Hepatocyte (in vitro differentiated cells): ENCODE measurements around the gene SMIM44. TPM values are rescaled to one million over a fixed set of nuclear protein-coding genes. Genes with fewer than 3 reads are reported as not detected.

ENCODE experiments used
- DNase-seq: peaks from one replicate; pipeline ENCODE4 v3.0.0-alpha.2; 2016; ENCODE audit warnings: low spot score
- H2AFZ ChIP-seq: fragments of 200-600 bp; sonication (generic); 2 replicates; pipeline ENCODE4 v1.6.0; 2016; ENCODE audit warnings: antibody characterized with exemption, mild to moderate bottlenecking
- H3K27ac ChIP-seq: fragments of 200-600 bp; sonication (generic); 2 replicates; pipeline ENCODE4 v1.5.1; 2016; ENCODE audit warnings: mild to moderate bottlenecking
- H3K27me3 ChIP-seq: fragments of 200-600 bp; sonication (generic); 2 replicates; pipeline ENCODE4 v1.6.1; 2016
- H3K36me3 ChIP-seq: fragments of 200-600 bp; sonication (generic); replicated peaks from 2 replicates; pipeline ENCODE4 v1.5.1; 2016; ENCODE audit warnings: low read depth; ENCODE audit not compliant: insufficient read depth
- H3K4me1 ChIP-seq: fragments of 200-600 bp; sonication (generic); 2 replicates; pipeline ENCODE4 v1.5.1; 2016; ENCODE audit warnings: mild to moderate bottlenecking, moderate library complexity; ENCODE audit not compliant: insufficient read depth
- H3K4me2 ChIP-seq: fragments of 200-600 bp; sonication (generic); 2 replicates; pipeline ENCODE4 v1.6.0; 2016
- H3K4me3 ChIP-seq: fragments of 200-600 bp; sonication (generic); 2 replicates; pipeline ENCODE4 v1.5.1; 2016; ENCODE audit warnings: mild to moderate bottlenecking
- H3K79me2 ChIP-seq: fragments of 200-600 bp; sonication (generic); 2 replicates; pipeline ENCODE4 v1.6.0; 2017; ENCODE audit warnings: mild to moderate bottlenecking
- H3K9me2 ChIP-seq: fragments of 200-600 bp; sonication (generic); replicated peaks from 2 replicates; pipeline ENCODE4 v1.6.0; 2017; ENCODE audit warnings: mild to moderate bottlenecking; ENCODE audit not compliant: insufficient read depth
- H3K9me3 ChIP-seq: fragments of 200-600 bp; sonication (generic); 2 replicates; pipeline ENCODE4 v1.5.1; 2016; ENCODE audit warnings: low read depth, mild to moderate bottlenecking
- H4K20me1 ChIP-seq: fragments of 200-600 bp; sonication (generic); 2 replicates; pipeline ENCODE4 v1.6.0; 2016; ENCODE audit warnings: mild to moderate bottlenecking; ENCODE audit not compliant: insufficient read depth, poor library complexity, severe bottlenecking
- EZH2 ChIP-seq: fragments of 200-600 bp; sonication (generic); IDR thresholded peaks from 2 replicates; pipeline ENCODE4 v1.6.1; 2016; ENCODE audit warnings: antibody characterized with exemption, mild to moderate bottlenecking, borderline replicate concordance
- EZH2phosphoT487 ChIP-seq: fragments of 200-600 bp; sonication (generic); IDR thresholded peaks from one replicate; pipeline ENCODE4 v1.6.1; 2018; ENCODE audit warnings: antibody characterized with exemption, mild to moderate bottlenecking, low read depth, moderate library complexity; ENCODE audit not compliant: unreplicated experiment, severe bottlenecking
- WGBS: methylation state at CpG from one replicate; pipeline ENCODE4 v1.1.6; 2016; ENCODE audit warnings: low lambda C conversion rate; ENCODE audit errors: missing lambda C conversion rate; 5-methylcytosine and 5-hydroxymethylcytosine counted together
- polyA plus RNA-seq: library from polyadenylated mRNA; unstranded; fragments of >200 nt; fragmentation: Nextera tagmentation; extraction: Ambion mirVana; gene quantifications from 2 replicates; pipeline ENCODE4 v1.2.1, GENCODE V29; 2016
- total RNA-seq: library from RNA; depleted of rRNA; stranded (reverse); fragments of >200 nt; gene quantifications from 2 replicates; pipeline ENCODE4 v1.2.3, GENCODE V29; 2014
- TF ChIP-seq, protein P1 (sequence below): fragments of 200-600 bp; sonication (generic); IDR thresholded peaks from 2 replicates; pipeline ENCODE4 v1.5.1; 2016; ENCODE audit warnings: antibody characterized with exemption, mild to moderate bottlenecking; ENCODE audit not compliant: poor library complexity

Gene SMIM44
- total and polyA plus RNA-seq, 2 experiments from 2014 or later: not detected

DNA sequence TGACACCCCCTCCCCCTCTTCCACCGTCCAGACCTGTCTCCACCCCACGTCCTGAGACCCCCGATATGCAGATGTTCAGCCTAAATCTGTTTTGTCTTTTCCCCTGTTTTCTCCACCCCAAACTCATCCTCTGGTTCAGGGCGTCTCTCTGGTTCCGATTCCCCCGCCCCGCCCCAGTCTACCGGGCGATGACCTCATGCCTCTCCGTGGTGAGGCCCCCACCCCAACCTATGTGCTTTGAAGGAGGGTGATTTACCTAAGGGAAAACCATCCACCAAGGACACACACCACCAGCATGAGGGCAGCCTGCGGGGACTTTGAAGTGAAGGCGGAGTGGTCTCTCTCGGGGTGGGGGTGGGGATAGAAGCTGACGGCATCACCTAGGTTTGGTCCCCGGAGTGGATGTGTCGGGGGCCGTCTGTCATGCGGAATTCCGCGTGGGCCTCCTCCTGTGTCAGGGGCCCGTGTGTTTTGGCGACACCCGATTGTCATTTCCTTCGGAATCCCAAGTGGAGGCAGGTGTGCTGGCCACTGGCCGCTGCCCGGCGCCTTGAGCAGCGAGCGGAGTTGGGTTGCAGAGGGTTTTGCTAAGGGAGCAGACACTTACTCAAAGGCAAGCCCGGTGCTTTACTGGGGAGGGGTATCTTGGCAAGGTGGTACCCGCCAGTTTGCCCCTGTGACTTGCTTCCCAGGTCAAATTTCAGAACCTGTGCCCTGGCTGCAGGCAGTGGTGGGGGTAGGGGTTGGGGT is 24.3 kb upstream of the SMIM44 start:
- H3K9me3 ChIP-seq: no peaks in the 10 kb centered on the region
- TF ChIP-seq EZH2 (no peak), EZH2phosphoT487 (no peak)
- TF ChIP-seq, protein P1, sequence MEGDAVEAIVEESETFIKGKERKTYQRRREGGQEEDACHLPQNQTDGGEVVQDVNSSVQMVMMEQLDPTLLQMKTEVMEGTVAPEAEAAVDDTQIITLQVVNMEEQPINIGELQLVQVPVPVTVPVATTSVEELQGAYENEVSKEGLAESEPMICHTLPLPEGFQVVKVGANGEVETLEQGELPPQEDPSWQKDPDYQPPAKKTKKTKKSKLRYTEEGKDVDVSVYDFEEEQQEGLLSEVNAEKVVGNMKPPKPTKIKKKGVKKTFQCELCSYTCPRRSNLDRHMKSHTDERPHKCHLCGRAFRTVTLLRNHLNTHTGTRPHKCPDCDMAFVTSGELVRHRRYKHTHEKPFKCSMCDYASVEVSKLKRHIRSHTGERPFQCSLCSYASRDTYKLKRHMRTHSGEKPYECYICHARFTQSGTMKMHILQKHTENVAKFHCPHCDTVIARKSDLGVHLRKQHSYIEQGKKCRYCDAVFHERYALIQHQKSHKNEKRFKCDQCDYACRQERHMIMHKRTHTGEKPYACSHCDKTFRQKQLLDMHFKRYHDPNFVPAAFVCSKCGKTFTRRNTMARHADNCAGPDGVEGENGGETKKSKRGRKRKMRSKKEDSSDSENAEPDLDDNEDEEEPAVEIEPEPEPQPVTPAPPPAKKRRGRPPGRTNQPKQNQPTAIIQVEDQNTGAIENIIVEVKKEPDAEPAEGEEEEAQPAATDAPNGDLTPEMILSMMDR: no peak
- H3K4me1 ChIP-seq: peaks cover 10% of the 10 kb centered on the region
- peak overlapping the region; percentile 85 for H3K27ac ChIP-seq
- peak overlapping the region; percentile 96 for H3K4me2 ChIP-seq
- no peaks in the 10 kb centered on the region for H3K36me3 ChIP-seq
- no peaks in the 10 kb centered on the region for H3K9me2 ChIP-seq
- H3K4me3 ChIP-seq: peak overlapping the region; percentile 94
- 15% methylated on average over 26 of the region's 31 CpGs for WGBS
- peaks cover 49% of the 10 kb centered on the region for H4K20me1 ChIP-seq
- H3K79me2 ChIP-seq: peaks cover 63% of the 10 kb centered on the region
- no peaks in the 10 kb centered on the region for H3K27me3 ChIP-seq
- DNase-seq: peak; percentile 79
- H2AFZ ChIP-seq: no peak overlapping the region

DNA sequence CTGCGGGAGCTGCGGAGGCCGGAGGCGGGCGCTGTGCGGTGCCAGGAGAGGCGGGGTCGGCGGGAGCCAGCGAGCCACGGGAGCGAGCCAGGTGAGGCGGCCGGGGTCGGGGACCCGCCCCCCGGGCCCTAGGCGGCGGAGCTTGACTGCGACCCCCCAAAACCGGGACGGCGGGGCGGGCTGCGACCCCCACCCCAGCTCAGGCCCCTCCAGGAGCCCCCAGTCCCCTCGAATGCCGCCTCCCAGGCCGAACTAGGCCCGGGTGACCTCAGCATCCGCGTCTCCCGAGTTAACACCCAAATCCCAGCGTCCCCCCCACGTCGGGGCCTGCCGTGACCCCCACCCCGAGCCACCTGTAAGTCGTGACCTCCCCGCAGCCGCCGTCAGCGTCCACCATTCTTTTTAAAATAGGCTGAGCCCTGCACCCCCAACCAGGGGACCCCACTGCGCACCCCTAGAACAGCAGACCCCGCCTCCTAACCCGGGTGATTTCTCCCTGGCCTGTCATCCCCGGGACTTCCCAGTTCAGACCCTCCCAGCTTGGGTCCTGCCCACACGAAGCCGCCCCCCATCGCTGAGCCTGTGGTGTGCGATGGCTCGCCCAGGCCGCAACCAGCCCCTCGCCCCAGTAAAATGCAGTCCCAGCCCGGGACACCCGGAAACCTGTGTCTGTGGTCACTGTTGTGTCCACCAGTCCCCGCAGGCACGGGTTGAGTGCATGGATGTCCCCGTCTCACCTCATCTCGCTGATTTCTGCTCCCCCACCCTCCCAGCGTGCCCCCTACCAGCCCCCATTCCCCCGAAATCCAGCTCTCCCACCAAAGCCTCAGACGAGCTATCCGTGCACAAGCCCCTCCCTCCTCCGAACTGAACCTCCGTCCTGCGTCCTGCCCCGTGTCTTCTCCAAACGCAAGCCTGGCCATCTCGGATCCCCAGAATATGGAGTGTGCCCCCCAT is 23.4 kb upstream of the SMIM44 start:
- Histone ChIP-seq H3K27ac (peak overlapping the region; percentile 85), H3K27me3 (no peaks in the 10 kb centered on the region), H3K9me2 (no peaks in the 10 kb centered on the region), H3K4me1 (peaks cover 10% of the 10 kb centered on the region), H3K9me3 (no peaks in the 10 kb centered on the region), H2AFZ (peak overlapping the region; percentile 27), H4K20me1 (peaks cover 41% of the 10 kb centered on the region), H3K36me3 (no peaks in the 10 kb centered on the region), H3K4me2 (peak overlapping the region; percentile 96), H3K79me2 (peaks cover 54% of the 10 kb centered on the region), H3K4me3 (peak overlapping the region; percentile 94)
- WGBS: 5% methylated on average over 19 of the region's 69 CpGs
- DNase-seq: peak; percentile 50
- TF ChIP-seq EZH2phosphoT487 (no peak), EZH2 (no peak)
- TF ChIP-seq, protein P1: no peak

DNA sequence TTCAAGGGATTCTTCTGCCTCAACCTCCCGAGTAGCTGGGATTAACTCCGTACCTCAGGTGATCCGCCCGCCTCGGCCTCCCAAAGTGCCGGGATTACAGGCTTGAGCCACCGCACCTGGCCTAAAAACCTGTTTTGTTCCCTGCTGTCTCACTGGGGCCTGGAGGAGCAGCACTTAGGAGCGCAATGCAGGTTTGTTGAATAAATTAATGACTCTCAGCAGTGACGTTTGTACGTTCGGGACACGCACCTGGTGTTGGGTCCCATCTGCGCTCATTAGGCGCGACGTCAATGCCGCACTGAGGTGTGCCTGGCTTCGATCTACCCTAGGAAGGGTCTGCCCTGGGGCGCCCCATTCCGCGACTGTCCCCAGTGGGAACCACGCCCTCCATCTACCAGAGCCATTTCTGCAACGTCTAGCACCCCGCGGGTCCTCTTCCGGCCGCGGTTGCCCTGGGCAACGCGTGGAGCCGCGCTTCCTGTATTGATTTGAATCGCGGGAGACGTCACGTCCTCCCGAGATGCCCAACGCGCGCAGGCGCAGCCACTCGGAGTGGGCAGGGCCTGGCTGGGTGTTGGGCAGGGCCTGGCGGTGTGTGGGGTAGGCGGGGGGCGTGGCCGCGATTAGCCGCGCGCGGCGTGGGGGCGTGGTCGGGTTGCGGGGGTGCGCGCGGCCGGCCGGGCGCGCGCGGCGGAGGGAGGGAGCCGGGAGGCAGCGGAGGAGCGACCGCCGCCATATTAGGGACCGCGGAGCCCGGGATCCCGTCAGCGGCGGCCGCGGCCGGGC is 22.6 kb upstream of the SMIM44 start, which contains the start of gene FZR1:
Gene FZR1, plus strand, starts transcription at position 714 of the 786 bp plus-strand sequence. CDS start 16,679 bp downstream, outside the sequence.
- no peak for TF ChIP-seq EZH2
- TF ChIP-seq, protein P1: no peak
- peaks cover 32% of the 10 kb centered on the region for H4K20me1 ChIP-seq
- DNase-seq: peak; percentile 100
- peaks cover 46% of the 10 kb centered on the region for H3K79me2 ChIP-seq
- 3% methylated on average over 44 of the region's 79 CpGs for WGBS
- no peaks in the 10 kb centered on the region for H3K9me2 ChIP-seq
- H3K4me3 ChIP-seq: peak within 1 kb of the TSS; percentile 94
- H3K27ac ChIP-seq: peak within 1 kb of the TSS; percentile 91
- H3K4me1 ChIP-seq: peaks cover 10% of the 10 kb centered on the region
- H3K36me3 ChIP-seq: no peaks in the 10 kb centered on the region
- peak within 1 kb of the TSS; percentile 75 for H2AFZ ChIP-seq
- no peaks in the 10 kb centered on the region for H3K9me3 ChIP-seq
- H3K4me2 ChIP-seq: peak within 1 kb of the TSS; percentile 96
- H3K27me3 ChIP-seq: no peaks in the 10 kb centered on the region
